NCI-H1048 (cell line): ENCODE results near the gene HS3ST3B1.

Experiments used
- DNase-seq: peaks from one replicate; lab custom pipeline; 2025; lab: John Stamatoyannopoulos, UW

HS3ST3B1 gene

GRCh38 chr17:14355556-14355955, 54.7 kb downstream of the HS3ST3B1 start:
- no peak for DNase-seq

DNA sequence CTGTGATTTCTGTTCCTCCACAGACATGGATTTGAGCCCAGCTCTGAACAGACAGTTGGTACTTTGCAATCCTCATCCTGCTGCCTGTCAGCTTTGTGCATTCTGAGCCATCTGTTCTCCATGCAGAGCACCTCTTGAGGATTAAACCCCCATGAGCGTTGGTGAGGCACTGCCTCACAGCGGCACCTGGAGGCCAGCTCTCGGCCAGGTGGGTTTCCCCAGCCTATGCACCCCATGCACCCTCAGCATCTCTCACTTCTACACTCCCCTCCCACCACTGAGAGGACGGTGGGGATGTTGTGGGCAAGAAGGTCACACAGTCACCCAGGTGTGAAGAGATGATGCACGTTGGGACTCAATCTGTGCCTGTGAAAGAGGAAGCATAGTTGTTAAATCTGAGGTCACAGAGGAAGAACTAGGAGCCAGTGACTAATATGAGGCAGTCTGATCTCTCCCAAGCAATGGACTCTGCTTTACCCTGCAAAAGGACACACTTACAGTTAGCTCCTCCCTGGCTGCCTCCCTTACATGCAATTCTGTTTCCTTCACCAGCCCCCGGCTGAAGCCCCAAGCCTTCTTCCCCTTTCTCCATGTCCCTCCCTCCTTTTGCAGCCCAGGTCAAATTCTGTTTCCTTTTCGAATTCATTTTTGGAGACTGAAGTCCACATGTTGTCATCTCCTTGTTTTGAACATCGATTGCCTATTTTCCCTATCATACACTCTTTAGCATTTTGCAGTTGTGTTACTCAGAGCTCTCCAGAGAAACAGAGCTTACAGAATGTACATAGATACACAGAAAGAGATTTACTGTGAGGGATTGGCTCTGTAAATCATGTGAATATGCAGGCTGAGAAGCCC, 58.5 kb downstream of the HS3ST3B1 start:
- DNase-seq: no peak

- DNase-seq: no peak
These were observed 60.0 kb downstream of the HS3ST3B1 start for GRCh38 chr17:14360856-14361255.

DNA sequence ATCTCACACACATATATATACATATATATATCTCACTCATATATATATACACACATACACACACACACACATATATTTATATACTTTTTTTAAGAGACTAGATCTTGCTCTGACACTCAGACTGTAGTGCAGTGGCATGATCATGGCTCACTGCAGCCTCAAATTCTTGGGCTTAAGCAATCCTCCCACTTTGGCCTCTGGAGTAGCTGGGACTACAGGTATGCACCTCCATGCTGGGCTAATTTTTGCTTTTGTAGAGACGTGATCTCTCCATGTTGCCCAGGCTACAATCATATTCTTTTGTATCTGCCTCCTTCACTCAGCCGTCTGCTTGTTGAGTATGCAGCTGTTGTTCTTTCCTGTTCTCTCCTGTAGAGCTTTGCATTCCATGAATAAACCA, 60.6 kb downstream of the HS3ST3B1 start:
- no peak for DNase-seq

GRCh38 chr17:14361945-14362508, 61.1 kb downstream of the HS3ST3B1 start:
- DNase-seq: no peak

DNA sequence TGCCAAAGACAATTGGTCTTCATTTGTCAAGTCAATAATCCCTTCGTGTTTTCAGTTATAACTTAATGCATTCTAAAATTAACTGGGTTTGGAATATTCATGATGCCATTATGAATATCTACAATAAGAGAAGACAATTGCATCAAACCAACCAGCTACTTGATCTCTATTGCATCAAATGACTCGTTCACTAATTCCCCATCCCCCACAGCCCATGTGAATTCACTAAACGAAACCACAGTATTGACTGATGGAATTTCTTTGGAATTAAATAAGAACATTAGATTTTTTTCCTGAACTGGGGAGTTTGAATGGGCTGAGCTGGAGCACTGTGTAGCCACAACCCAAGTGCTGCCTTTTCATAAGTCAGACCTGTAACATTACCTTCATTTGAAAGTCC, 65.3 kb downstream of the HS3ST3B1 start:
- no peak for DNase-seq

- DNase-seq: no peak
These were observed 71.6 kb downstream of the HS3ST3B1 start for GRCh38 chr17:14372461-14372860.

GRCh38 chr17:14372905-14373613, 72.2 kb downstream of the HS3ST3B1 start:
- no peak for DNase-seq

DNA sequence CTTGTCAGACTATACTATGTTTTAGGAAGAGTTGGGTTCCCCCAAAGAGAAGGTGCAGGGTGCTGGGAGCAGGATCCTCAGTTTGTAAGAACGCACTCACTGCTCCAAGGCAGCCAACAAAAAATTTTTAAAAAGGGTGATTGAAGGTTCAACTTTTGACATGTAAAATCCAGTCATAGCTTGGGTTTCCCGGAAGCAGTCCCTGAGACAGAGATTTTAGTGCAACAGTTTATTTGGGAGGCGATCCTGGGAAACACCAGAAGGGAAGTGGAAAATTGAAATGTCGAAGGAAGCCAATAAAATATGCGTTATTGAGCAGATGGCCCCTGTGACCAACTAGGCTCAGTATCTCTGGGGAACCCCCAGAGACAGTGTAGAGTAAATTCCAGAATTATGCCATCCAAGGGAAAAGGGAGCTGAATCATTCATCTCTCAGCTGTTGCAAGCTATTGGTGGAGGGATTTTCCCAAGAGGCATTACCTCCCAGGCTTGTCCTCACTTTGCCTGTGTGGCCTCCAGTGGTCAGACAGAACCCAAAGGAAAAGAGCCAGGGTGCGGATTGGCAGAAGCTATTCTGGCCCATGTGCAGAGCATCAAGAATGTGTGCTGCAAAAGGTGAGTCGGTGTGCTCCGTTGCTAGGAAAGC, 72.9 kb downstream of the HS3ST3B1 start:
- DNase-seq: no peak

GRCh38 chr17:14374268-14374667, 73.4 kb downstream of the HS3ST3B1 start:
- DNase-seq: no peak

DNA sequence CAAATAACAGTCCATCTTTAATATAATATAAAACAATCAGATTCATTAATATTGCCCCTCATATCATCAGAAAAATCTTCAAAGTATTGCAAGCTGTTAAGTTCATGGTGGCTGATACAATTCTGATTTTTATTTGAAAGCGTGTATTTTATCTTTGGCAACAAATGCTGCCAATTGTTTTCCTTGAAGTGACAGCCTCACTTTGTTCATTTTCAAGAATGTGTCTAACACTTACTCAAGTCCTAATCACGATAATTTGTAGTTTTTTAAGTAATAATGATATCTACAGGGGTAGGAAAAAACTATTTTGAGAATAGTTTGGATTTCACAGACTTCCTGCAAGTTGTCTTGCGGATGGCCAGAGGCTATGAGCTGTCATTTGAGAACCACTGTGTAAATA, 75.8 kb downstream of the HS3ST3B1 start:
- no peak for DNase-seq

DNA sequence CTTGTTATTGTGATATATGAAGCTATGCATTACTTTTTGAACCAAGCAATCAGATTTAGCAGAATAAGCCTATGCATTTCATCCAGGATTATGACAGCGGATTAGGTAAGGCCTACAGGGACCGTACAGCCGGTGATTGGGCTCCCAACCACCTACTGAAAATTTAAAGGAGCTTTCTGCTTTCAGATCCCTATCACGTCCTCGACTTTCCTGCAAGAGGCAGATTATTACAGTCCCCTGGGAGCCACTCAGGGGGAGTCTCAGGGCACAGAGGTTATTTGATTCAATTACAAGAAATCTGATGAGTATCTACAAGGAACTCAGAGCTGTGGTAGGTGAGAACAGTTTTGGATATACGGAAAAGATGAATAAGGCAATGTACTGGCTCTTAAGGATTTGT, 80.7 kb downstream of the HS3ST3B1 start:
- no peak for DNase-seq

GRCh38 chr17:14387036-14387435, 86.2 kb downstream of the HS3ST3B1 start:
- DNase-seq: no peak

DNA sequence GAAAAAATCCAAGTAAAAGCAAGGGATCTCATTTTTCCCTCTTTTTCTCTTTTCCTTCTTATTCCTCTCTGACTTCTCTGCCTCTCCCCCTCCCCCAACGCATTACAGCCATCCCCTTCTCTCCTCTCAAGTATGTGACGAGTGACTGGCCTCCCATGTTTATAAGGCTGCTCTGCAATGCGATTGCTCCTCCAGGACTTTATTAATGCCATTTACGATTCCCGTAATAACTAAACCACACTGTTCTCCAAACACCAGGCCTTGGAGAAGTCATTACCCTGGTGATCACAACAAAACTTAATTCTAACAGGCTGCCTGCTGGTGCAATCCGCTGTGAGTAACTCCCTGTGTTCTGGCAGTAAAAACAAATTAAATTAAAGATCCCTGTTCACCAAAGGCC, 88.8 kb downstream of the HS3ST3B1 start:
- no peak for DNase-seq

- no peak for DNase-seq
These were observed 92.8 kb downstream of the HS3ST3B1 start for GRCh38 chr17:14393723-14394122.

DNA sequence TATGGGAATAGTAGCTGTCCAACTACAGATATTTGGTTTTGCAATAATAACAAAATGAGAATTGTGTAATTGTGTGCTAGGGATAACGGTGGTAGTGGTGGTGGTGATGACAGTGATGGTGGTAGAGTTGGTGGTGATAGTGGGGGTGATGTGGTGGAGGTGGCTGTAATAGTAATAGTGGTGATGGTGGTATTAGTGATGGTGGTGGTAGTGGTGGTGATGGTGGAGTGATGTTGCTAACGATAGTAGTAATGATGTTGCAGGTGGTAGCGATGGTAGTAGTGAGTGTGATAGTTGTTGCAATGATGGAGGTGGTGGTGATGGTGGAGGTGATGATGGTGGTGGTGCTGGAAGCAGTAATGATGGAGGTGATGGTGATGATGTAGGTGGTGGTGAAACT, 94.4 kb downstream of the HS3ST3B1 start:
- DNase-seq: no peak

DNA sequence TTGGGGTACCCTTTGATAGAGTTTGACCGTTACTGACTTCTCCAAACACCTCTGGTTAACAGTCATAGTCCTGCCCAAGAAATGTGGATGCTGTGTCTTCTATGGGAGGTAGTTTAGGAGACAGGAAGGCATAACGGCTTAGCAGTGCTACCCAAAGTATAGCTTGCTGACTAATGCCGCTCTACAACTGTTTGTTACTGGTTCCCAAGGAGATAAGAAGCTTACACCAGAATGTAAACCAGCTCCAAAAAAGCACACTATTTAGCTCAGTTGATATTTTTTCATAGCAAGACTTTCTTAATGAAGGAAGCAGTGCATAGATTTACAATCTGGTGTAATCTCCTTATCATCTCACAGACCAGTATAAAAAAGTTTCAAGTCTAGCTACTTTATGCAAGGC, 95.7 kb downstream of the HS3ST3B1 start:
- no peak for DNase-seq

- no peak for DNase-seq
These were observed 97.9 kb downstream of the HS3ST3B1 start for GRCh38 chr17:14398766-14399165.
